ENCODE data around the gene CEP164. TPM values are rescaled to one million over a fixed set of nuclear protein-coding genes. Genes with fewer than 3 reads are reported as not detected.
A peak's percentile ranks its signal among the peaks of the same experiment; 100 is the strongest.

The CEP164 gene
- total RNA-seq, 1 donor from 2014 or later: 36.1 TPM

- TF ChIP-seq CTCF (IDR thresholded peaks at IDR 0.05; ENCODE audit: insufficient read depth, low read depth, low read length): no peak
- no peak overlapping the region for H3K4me3 ChIP-seq (ENCODE audit: insufficient read depth, low read depth, low read length)
- no peak overlapping the region for H3K4me2 ChIP-seq (ENCODE audit: low read length)
- peaks cover 13% of the 10 kb centered on the region for H3K4me1 ChIP-seq (ENCODE audit: insufficient read depth, low read length)
- no peaks in the 10 kb centered on the region for H3K27me3 ChIP-seq (ENCODE audit: insufficient read depth, low read length)
- FAIRE-seq (no peak), DNase-seq (ENCODE audit: low read depth) (no peak)
- H4K20me1 ChIP-seq (ENCODE audit: insufficient read depth, low read length): peaks cover 21% of the 10 kb centered on the region
- no peak overlapping the region for H2AFZ ChIP-seq (ENCODE audit: low read depth, low read length)
- Mint-ChIP-seq H3K36me3 (ENCODE audit: low read depth, unreplicated experiment) (peaks cover 40% of the 10 kb centered on the region), H3K27ac (ENCODE audit: unreplicated experiment) (no peak overlapping the region), H3K9me3 (ENCODE audit: unreplicated experiment) (peaks cover 2% of the 10 kb centered on the region), H3K27me3 (ENCODE audit: low read depth, unreplicated experiment) (no peaks in the 10 kb centered on the region), H3K4me3 (ENCODE audit: unreplicated experiment) (no peak overlapping the region), H3K4me1 (ENCODE audit: low read depth, unreplicated experiment) (peaks cover 10% of the 10 kb centered on the region)
- H3K9ac ChIP-seq (ENCODE audit: low read length): no peak overlapping the region
- H3K27ac ChIP-seq (ENCODE audit: low read depth, low read length): no peak overlapping the region
- no peaks in the 10 kb centered on the region for H3K79me2 ChIP-seq (ENCODE audit: insufficient read depth, low read length)
- H3K9me3 ChIP-seq (ENCODE audit: insufficient read depth, low read depth, low read length): no peaks in the 10 kb centered on the region
- H3K36me3 ChIP-seq (ENCODE audit: insufficient read depth, low read length): peaks cover 12% of the 10 kb centered on the region
Observed at GRCh38 chr11:117381481-117382387, 54.1 kb downstream of the CEP164 start.

- Mint-ChIP-seq H3K27ac (ENCODE audit: unreplicated experiment) (no peak overlapping the region), H3K27me3 (ENCODE audit: low read depth, unreplicated experiment) (no peaks in the 10 kb centered on the region), H3K36me3 (ENCODE audit: low read depth, unreplicated experiment) (peaks cover 39% of the 10 kb centered on the region), H3K4me1 (ENCODE audit: low read depth, unreplicated experiment) (peaks cover 10% of the 10 kb centered on the region), H3K4me3 (ENCODE audit: unreplicated experiment) (no peak overlapping the region), H3K9me3 (ENCODE audit: unreplicated experiment) (peaks cover 2% of the 10 kb centered on the region)
- H3K27me3 ChIP-seq (ENCODE audit: insufficient read depth, low read length): no peaks in the 10 kb centered on the region
- H3K9me3 ChIP-seq (ENCODE audit: insufficient read depth, low read depth, low read length): no peaks in the 10 kb centered on the region
- no peak for FAIRE-seq
- H3K9ac ChIP-seq (ENCODE audit: low read length): no peak overlapping the region
- DNase-seq (ENCODE audit: low read depth): no peak
- H3K27ac ChIP-seq (ENCODE audit: low read depth, low read length): no peak overlapping the region
- no peak overlapping the region for H3K4me3 ChIP-seq (ENCODE audit: insufficient read depth, low read depth, low read length)
- no peak for TF ChIP-seq EZH2 (IDR thresholded peaks at IDR 0.05; ENCODE audit: insufficient read depth, low read length)
- H3K36me3 ChIP-seq (ENCODE audit: insufficient read depth, low read length): peaks cover 19% of the 10 kb centered on the region
- no peaks in the 10 kb centered on the region for H3K79me2 ChIP-seq (ENCODE audit: insufficient read depth, low read length)
- H3K4me1 ChIP-seq (ENCODE audit: insufficient read depth, low read length): peaks cover 13% of the 10 kb centered on the region
- H4K20me1 ChIP-seq (ENCODE audit: insufficient read depth, low read length): peaks cover 19% of the 10 kb centered on the region
- H3K4me2 ChIP-seq (ENCODE audit: low read length): no peak overlapping the region
- H2AFZ ChIP-seq (ENCODE audit: low read depth, low read length): no peak overlapping the region
Observed at GRCh38 chr11:117382746-117383145, 55.1 kb downstream of the CEP164 start.

- Mint-ChIP-seq H3K9me3 (ENCODE audit: unreplicated experiment) (peaks cover 2% of the 10 kb centered on the region), H3K27me3 (ENCODE audit: low read depth, unreplicated experiment) (no peaks in the 10 kb centered on the region), H3K4me3 (ENCODE audit: unreplicated experiment) (peak overlapping the region; percentile 5), H3K4me1 (ENCODE audit: low read depth, unreplicated experiment) (peaks cover 18% of the 10 kb centered on the region), H3K27ac (ENCODE audit: unreplicated experiment) (peak overlapping the region; percentile 43), H3K36me3 (ENCODE audit: low read depth, unreplicated experiment) (peaks cover 37% of the 10 kb centered on the region)
- H3K27me3 ChIP-seq (ENCODE audit: insufficient read depth, low read length): no peaks in the 10 kb centered on the region
- H3K4me1 ChIP-seq (ENCODE audit: insufficient read depth, low read length): peaks cover 22% of the 10 kb centered on the region
- FAIRE-seq (peak; percentile 96), DNase-seq (ENCODE audit: low read depth) (peak; percentile 84)
- peaks cover 19% of the 10 kb centered on the region for H3K36me3 ChIP-seq (ENCODE audit: insufficient read depth, low read length)
- H3K9me3 ChIP-seq (ENCODE audit: insufficient read depth, low read depth, low read length): no peaks in the 10 kb centered on the region
- no peak for TF ChIP-seq EZH2 (IDR thresholded peaks at IDR 0.05; ENCODE audit: insufficient read depth, low read length)
- no peak for TF ChIP-seq CTCF (IDR thresholded peaks at IDR 0.05; ENCODE audit: insufficient read depth, low read depth, low read length)
- peak overlapping the region; percentile 62 for H3K27ac ChIP-seq (ENCODE audit: low read depth, low read length)
- H3K4me2 ChIP-seq (ENCODE audit: low read length): peak overlapping the region; percentile 2
- H3K9ac ChIP-seq (ENCODE audit: low read length): peak overlapping the region; percentile 13
- peaks cover 19% of the 10 kb centered on the region for H4K20me1 ChIP-seq (ENCODE audit: insufficient read depth, low read length)
- H3K79me2 ChIP-seq (ENCODE audit: insufficient read depth, low read length): no peaks in the 10 kb centered on the region
- no peak overlapping the region for H2AFZ ChIP-seq (ENCODE audit: low read depth, low read length)
- no peak overlapping the region for H3K4me3 ChIP-seq (ENCODE audit: insufficient read depth, low read depth, low read length)
Observed at GRCh38 chr11:117384045-117384444, 56.4 kb downstream of the CEP164 start.

Data from astrocyte (in vitro differentiated cells and primary cell).